Measurements from ENCODE around the gene PTPN4. TPM values are rescaled to one million over a fixed set of nuclear protein-coding genes. Genes with fewer than 3 reads are reported as not detected.
A peak's percentile ranks its signal among the peaks of the same experiment; 100 is the strongest.

Gene PTPN4
- total and polyA plus RNA-seq, 2 of the 13 experiments (the other 11 are each of a cell fraction or from before 2014, with no cell fraction given) = 20.3 to 34.6 TPM

GRCh38 chr2:119758881-119759450 is 756 bp upstream of the PTPN4 start (continued):
- TF ChIP-seq PHB2 (IDR thresholded peaks at IDR 0.05; ENCODE audit: partially characterized antibody) = no peak
- 0 out of 2 replicates have a peak, but pooled peaks have one; percentile 17 for TF ChIP-seq SMAD3 (CRISPR knock-in tag; IDR thresholded peaks at IDR 0.05)
- no peak for TF ChIP-seq ZBTB44 (CRISPR knock-in tag; IDR thresholded peaks at IDR 0.05)
- TF ChIP-seq, protein P1, sequence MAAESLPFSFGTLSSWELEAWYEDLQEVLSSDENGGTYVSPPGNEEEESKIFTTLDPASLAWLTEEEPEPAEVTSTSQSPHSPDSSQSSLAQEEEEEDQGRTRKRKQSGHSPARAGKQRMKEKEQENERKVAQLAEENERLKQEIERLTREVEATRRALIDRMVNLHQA (CRISPR knock-in tag; IDR thresholded peaks at IDR 0.05) = no peak
- no peak for TF ChIP-seq THAP8 (CRISPR knock-in tag; IDR thresholded peaks at IDR 0.05; ENCODE audit: borderline replicate concordance)
- no peak for TF ChIP-seq MEIS2 (CRISPR knock-in tag; IDR thresholded peaks at IDR 0.05)
- TF ChIP-seq ZNF761 (CRISPR knock-in tag; conservative IDR thresholded peaks at IDR 0.05) = no peak
- TF ChIP-seq SRF (IDR thresholded peaks at IDR 0.05; ENCODE audit: low read depth, low read length) = 0 out of 2 replicates have a peak, but pooled peaks have one; percentile 12
- TF ChIP-seq ZNF292 (CRISPR knock-in tag; IDR thresholded peaks at IDR 0.05; ENCODE audit: borderline replicate concordance, low read depth) = no peak
- peak; percentile 12; the same call in 1 of the 2 replicates for TF ChIP-seq NAIF1 (CRISPR knock-in tag; IDR thresholded peaks at IDR 0.05; ENCODE audit: borderline replicate concordance)
- TF ChIP-seq, protein P2, sequence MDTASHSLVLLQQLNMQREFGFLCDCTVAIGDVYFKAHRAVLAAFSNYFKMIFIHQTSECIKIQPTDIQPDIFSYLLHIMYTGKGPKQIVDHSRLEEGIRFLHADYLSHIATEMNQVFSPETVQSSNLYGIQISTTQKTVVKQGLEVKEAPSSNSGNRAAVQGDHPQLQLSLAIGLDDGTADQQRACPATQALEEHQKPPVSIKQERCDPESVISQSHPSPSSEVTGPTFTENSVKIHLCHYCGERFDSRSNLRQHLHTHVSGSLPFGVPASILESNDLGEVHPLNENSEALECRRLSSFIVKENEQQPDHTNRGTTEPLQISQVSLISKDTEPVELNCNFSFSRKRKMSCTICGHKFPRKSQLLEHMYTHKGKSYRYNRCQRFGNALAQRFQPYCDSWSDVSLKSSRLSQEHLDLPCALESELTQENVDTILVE (CRISPR knock-in tag; IDR thresholded peaks at IDR 0.05) = no peak
- TF ChIP-seq ZNF720 (CRISPR knock-in tag; IDR thresholded peaks at IDR 0.05) = no peak
- TF ChIP-seq SP2 (CRISPR knock-in tag; IDR thresholded peaks at IDR 0.05) = no peak
- TF ChIP-seq ZNF564 (CRISPR knock-in tag; IDR thresholded peaks at IDR 0.05) = 0 out of 2 replicates have a peak, but pooled peaks have one; percentile 3
- TF ChIP-seq, protein P3, sequence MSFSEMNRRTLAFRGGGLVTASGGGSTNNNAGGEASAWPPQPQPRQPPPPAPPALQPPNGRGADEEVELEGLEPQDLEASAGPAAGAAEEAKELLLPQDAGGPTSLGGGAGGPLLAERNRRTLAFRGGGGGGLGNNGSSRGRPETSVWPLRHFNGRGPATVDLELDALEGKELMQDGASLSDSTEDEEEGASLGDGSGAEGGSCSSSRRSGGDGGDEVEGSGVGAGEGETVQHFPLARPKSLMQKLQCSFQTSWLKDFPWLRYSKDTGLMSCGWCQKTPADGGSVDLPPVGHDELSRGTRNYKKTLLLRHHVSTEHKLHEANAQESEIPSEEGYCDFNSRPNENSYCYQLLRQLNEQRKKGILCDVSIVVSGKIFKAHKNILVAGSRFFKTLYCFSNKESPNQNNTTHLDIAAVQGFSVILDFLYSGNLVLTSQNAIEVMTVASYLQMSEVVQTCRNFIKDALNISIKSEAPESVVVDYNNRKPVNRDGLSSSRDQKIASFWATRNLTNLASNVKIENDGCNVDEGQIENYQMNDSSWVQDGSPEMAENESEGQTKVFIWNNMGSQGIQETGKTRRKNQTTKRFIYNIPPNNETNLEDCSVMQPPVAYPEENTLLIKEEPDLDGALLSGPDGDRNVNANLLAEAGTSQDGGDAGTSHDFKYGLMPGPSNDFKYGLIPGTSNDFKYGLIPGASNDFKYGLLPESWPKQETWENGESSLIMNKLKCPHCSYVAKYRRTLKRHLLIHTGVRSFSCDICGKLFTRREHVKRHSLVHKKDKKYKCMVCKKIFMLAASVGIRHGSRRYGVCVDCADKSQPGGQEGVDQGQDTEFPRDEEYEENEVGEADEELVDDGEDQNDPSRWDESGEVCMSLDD (CRISPR knock-in tag; IDR thresholded peaks at IDR 0.05; ENCODE audit: borderline replicate concordance) = peak; percentile 69; the same call in 1 of the 2 replicates
- no peak for TF ChIP-seq ZFP82 (CRISPR knock-in tag; IDR thresholded peaks at IDR 0.05; ENCODE audit: borderline replicate concordance)
- TF ChIP-seq EP300 (IDR thresholded peaks at IDR 0.05; ENCODE audit: low read depth in 2 of 2, low read length in 2 of 2) = 0 out of 4 replicates have a peak, but pooled peaks of 1 of the 2 experiments have one; percentile 12
- TF ChIP-seq EP300 (CRISPR knock-in tag; IDR thresholded peaks at IDR 0.05; ENCODE audit: borderline replicate concordance) = no peak
- TF ChIP-seq LCORL (IDR thresholded peaks at IDR 0.05) = no peak
- no peak for TF ChIP-seq LCORL (CRISPR knock-in tag; IDR thresholded peaks at IDR 0.05)
- TF ChIP-seq ZNF775 (CRISPR knock-in tag; IDR thresholded peaks at IDR 0.05; ENCODE audit: borderline replicate concordance) = peak; percentile 36; the same call in 1 of the 2 replicates
- no peak for TF ChIP-seq ATM (IDR thresholded peaks at IDR 0.05; ENCODE audit: borderline replicate concordance)
- no peak for TF ChIP-seq THYN1 (CRISPR knock-in tag; IDR thresholded peaks at IDR 0.05; ENCODE audit: borderline replicate concordance, low read depth)

All from HepG2 (cell line).